GM23248 (cell line): ENCODE measurements around the gene TNFRSF12A. TPM values are rescaled to one million over a fixed set of nuclear protein-coding genes. Genes with fewer than 3 reads are reported as not detected.

Source experiments
- DNase-seq: peaks from one replicate; pipeline ENCODE4 v3.0.0-alpha.2; 2015
- H2AFZ ChIP-seq: fragments of 200-600 bp; sonication (generic); 2 replicates; pipeline ENCODE4 v1.6.1; 2016; ENCODE audit warnings: antibody characterized with exemption
- H3F3A ChIP-seq: fragments of 200-600 bp; sonication (generic); 2 replicates; pipeline ENCODE4 v1.6.1; 2016; ENCODE audit warnings: mild to moderate bottlenecking, antibody characterized with exemption, mixed run types; ENCODE audit not compliant: insufficient read depth
- H3K27ac ChIP-seq: fragments of 200-600 bp; sonication (generic); 2 replicates; pipeline ENCODE4 v1.5.1; 2016; ENCODE audit warnings: mild to moderate bottlenecking
- H3K27me3 ChIP-seq: fragments of 200-600 bp; sonication (generic); replicated peaks from 2 replicates; pipeline ENCODE4 v1.6.1; 2016; ENCODE audit warnings: mild to moderate bottlenecking; ENCODE audit not compliant: insufficient read depth
- H3K36me3 ChIP-seq: fragments of 200-600 bp; sonication (generic); 2 replicates; pipeline ENCODE4 v1.6.1; 2016; ENCODE audit warnings: low read depth, mild to moderate bottlenecking
- H3K4me1 ChIP-seq: fragments of 200-600 bp; sonication (generic); 2 replicates; pipeline ENCODE4 v1.6.1; 2016; ENCODE audit warnings: mild to moderate bottlenecking; ENCODE audit not compliant: insufficient read depth
- H3K4me2 ChIP-seq: fragments of 200-600 bp; sonication (generic); one replicate; pipeline ENCODE4 v1.6.1; 2016; ENCODE audit warnings: mild to moderate bottlenecking; ENCODE audit not compliant: unreplicated experiment
- H3K4me3 ChIP-seq: fragments of 200-600 bp; sonication (generic); 2 replicates; pipeline ENCODE4 v1.5.1; 2016; ENCODE audit warnings: mild to moderate bottlenecking
- H3K79me2 ChIP-seq: fragments of 200-600 bp; sonication (generic); 2 replicates; pipeline ENCODE4 v1.6.1; 2016; ENCODE audit warnings: mild to moderate bottlenecking; ENCODE audit not compliant: insufficient read depth
- H3K9ac ChIP-seq: fragments of 200-600 bp; sonication (generic); 2 replicates; pipeline ENCODE4 v1.6.1; 2016; ENCODE audit warnings: mild to moderate bottlenecking
- H3K9me2 ChIP-seq: fragments of 200-600 bp; sonication (generic); 2 replicates; pipeline ENCODE4 v1.6.1; 2016; ENCODE audit warnings: mixed run types, mild to moderate bottlenecking, moderate library complexity; ENCODE audit not compliant: insufficient read depth
- H3K9me3 ChIP-seq: fragments of 200-600 bp; sonication (generic); one replicate; pipeline ENCODE4 v1.6.1; 2017; ENCODE audit warnings: low read depth
- H4K20me1 ChIP-seq: fragments of 200-600 bp; sonication (generic); 2 replicates; pipeline ENCODE4 v1.6.0; 2016; ENCODE audit not compliant: insufficient read depth
- EZH2 ChIP-seq: fragments of 200-600 bp; sonication (generic); IDR thresholded peaks from 2 replicates; pipeline ENCODE4 v1.6.1; 2018; ENCODE audit warnings: antibody characterized with exemption, mild to moderate bottlenecking; ENCODE audit not compliant: insufficient read depth, poor library complexity, severe bottlenecking
- EZH2phosphoT487 ChIP-seq: fragments of 200-600 bp; sonication (generic); IDR thresholded peaks from 2 replicates; pipeline ENCODE4 v1.6.1; 2018; ENCODE audit warnings: antibody characterized with exemption, moderate library complexity, mild to moderate bottlenecking, low read depth; ENCODE audit not compliant: insufficient read depth
- WGBS, 2 experiments: methylation state at CpG; one replicate each; pipeline ENCODE4 v1.1.6; 2015 to 2017; ENCODE audit warnings: low lambda C conversion rate in 2 of 2, low coverage in 1 of 2; ENCODE audit errors: missing lambda C conversion rate in 2 of 2; 5-methylcytosine and 5-hydroxymethylcytosine counted together
- in situ Hi-C: fragments of 300-500 bp; cut with MboI; formaldehyde crosslinking; loops from 2 replicates; pipeline ENCODE4 v1.15.0; 2020
- polyA plus RNA-seq: library from polyadenylated mRNA; unstranded; fragments of >200 nt; fragmentation: Nextera tagmentation; extraction: Ambion mirVana; gene quantifications from 2 replicates; pipeline ENCODE4 v1.2.1, GENCODE V29; 2016
- total RNA-seq: library from RNA; depleted of rRNA; stranded (reverse); fragments of >200 nt; shearing (Covaris generic); gene quantifications from 2 replicates; pipeline ENCODE4 v1.2.3, GENCODE V29; 2014

The TNFRSF12A gene
- total and polyA plus RNA-seq, 2 experiments from 2014 or later: 735 to 864 TPM

GRCh38 chr16:3029491-3030221 lies 9.5 kb downstream of the TNFRSF12A start:
- peak; percentile 84 for DNase-seq

GRCh38 chr16:3030222-3031212 lies 10.3 kb downstream of the TNFRSF12A start:
- 80 to 82% methylated on average over 27 to 33 of the region's 33 CpGs for WGBS, 2 experiments
- H3K36me3 ChIP-seq: no peaks in the 10 kb centered on the region; the same call in 1 of the 2 replicates

More at GRCh38 chr16:3029491-3030221, 9.5 kb downstream of the TNFRSF12A start:
- Histone ChIP-seq H3K27me3 (0 out of 2 replicates have a peak, but pooled peaks cover 7% of the 10 kb centered on the region), H3K4me3 (peak overlapping the region; percentile 50), H3K9me3 (no peaks in the 10 kb centered on the region), H4K20me1 (no peaks in the 10 kb centered on the region), H3K9ac (peak overlapping the region; percentile 48; the same call in 1 of the 2 replicates), H3K36me3 (no peaks in the 10 kb centered on the region; the same call in 1 of the 2 replicates), H2AFZ (peak overlapping the region; percentile 57), H3K4me1 (no peaks in the 10 kb centered on the region), H3K79me2 (no peaks in the 10 kb centered on the region), H3F3A (0 out of 2 replicates have a peak, but pooled peaks cover 7% of the 10 kb centered on the region), H3K27ac (no peak overlapping the region), H3K9me2 (no peaks in the 10 kb centered on the region), H3K4me2 (peak overlapping the region; percentile 33)
- TF ChIP-seq EZH2: no peak
- TF ChIP-seq EZH2phosphoT487: no peak
- in situ Hi-C loops: no loop called here
- 12 to 16% methylated on average over 45 to 54 of the region's 59 CpGs for WGBS, 2 experiments

GRCh38 chr16:3032624-3033023 lies 12.5 kb downstream of the TNFRSF12A start:
- Histone ChIP-seq H3K4me1 (no peaks in the 10 kb centered on the region), H3K4me3 (no peak overlapping the region), H3K9me2 (no peaks in the 10 kb centered on the region), H3K36me3 (no peaks in the 10 kb centered on the region), H3F3A (0 out of 2 replicates have a peak, but pooled peaks cover 7% of the 10 kb centered on the region), H3K4me2 (no peak overlapping the region), H3K9ac (no peak overlapping the region), H3K79me2 (no peaks in the 10 kb centered on the region), H3K9me3 (no peaks in the 10 kb centered on the region), H3K27me3 (peaks cover 32% of the 10 kb centered on the region), H3K27ac (no peak overlapping the region), H4K20me1 (no peaks in the 10 kb centered on the region), H2AFZ (no peak overlapping the region)
- in situ Hi-C loops: no loop called here
- DNase-seq: no peak
- 47 to 52% methylated on average over 6 to 7 of the region's 7 CpGs for WGBS, 2 experiments
- TF ChIP-seq EZH2 (no peak), EZH2phosphoT487 (no peak)

More at GRCh38 chr16:3030222-3031212, 10.3 kb downstream of the TNFRSF12A start:
- H3F3A ChIP-seq: 0 out of 2 replicates have a peak, but pooled peaks cover 7% of the 10 kb centered on the region
- H3K4me3 ChIP-seq: no peak overlapping the region
- H3K79me2 ChIP-seq: no peaks in the 10 kb centered on the region
- H3K9ac ChIP-seq: no peak overlapping the region
- no peak overlapping the region for H3K27ac ChIP-seq
- no peak for DNase-seq
- H3K9me3 ChIP-seq: no peaks in the 10 kb centered on the region
- H3K9me2 ChIP-seq: no peaks in the 10 kb centered on the region
- H4K20me1 ChIP-seq: no peaks in the 10 kb centered on the region
- no peak overlapping the region for H3K4me2 ChIP-seq
- H2AFZ ChIP-seq: no peak overlapping the region
- H3K4me1 ChIP-seq: no peaks in the 10 kb centered on the region
- peaks cover 11% of the 10 kb centered on the region for H3K27me3 ChIP-seq
- TF ChIP-seq EZH2 (no peak), EZH2phosphoT487 (no peak)
- in situ Hi-C loops: no loop called here

- H3K27me3 ChIP-seq: peaks cover 42% of the 10 kb centered on the region
- WGBS, 2 experiments: 43 to 45% methylated on average over 19 of the region's 19 CpGs
Observed at GRCh38 chr16:3035289-3035971, 15.3 kb downstream of the TNFRSF12A start.

More at GRCh38 chr16:3035289-3035971, 15.3 kb downstream of the TNFRSF12A start:
- Histone ChIP-seq H2AFZ (no peak overlapping the region), H3K4me1 (no peaks in the 10 kb centered on the region), H3K4me3 (no peak overlapping the region), H3K36me3 (no peaks in the 10 kb centered on the region), H3K9ac (no peak overlapping the region), H4K20me1 (no peaks in the 10 kb centered on the region), H3K79me2 (no peaks in the 10 kb centered on the region), H3K9me2 (no peaks in the 10 kb centered on the region), H3K27ac (no peak overlapping the region), H3K9me3 (no peaks in the 10 kb centered on the region), H3K4me2 (no peak overlapping the region), H3F3A (no peaks in the 10 kb centered on the region)
- no peak for DNase-seq
- TF ChIP-seq EZH2 (peak; percentile 39), EZH2phosphoT487 (no peak)
- in situ Hi-C loops: no loop called here
